ENCODE data around the gene OR10AD1. TPM values are rescaled to one million over a fixed set of nuclear protein-coding genes. Genes with fewer than 3 reads are reported as not detected.
A peak's percentile ranks its signal among the peaks of the same experiment; 100 is the strongest.

The OR10AD1 gene
- total RNA-seq, 6 experiments from 2014 or later = not detected

DNA sequence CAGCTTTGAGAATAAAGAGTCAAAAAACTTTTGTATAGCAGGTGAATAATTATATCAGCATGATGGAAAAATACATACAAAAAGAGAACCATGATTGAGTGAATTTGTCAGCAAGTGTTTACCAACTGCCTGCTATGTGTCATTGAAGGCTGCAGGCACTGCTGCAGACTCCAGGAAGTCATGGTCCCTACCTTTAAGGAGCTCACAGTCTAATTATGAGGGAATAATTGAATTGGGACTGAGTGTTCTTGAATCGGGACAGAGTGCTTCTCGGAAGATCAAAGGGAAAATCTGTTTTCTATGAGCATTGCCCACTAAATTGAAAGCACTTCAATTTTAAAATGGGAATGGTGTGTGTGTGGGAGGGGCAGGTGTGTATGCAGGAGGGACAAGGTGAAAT is 9.5 kb downstream of the OR10AD1 start:
- 64% methylated on average over 2 of the region's 2 CpGs for WGBS (ENCODE audit: insufficient coverage, low coverage, low lambda C conversion rate, missing lambda C conversion rate)
- intact Hi-C loops (cut with DNase I) = no loop called here
- DNase-seq (no peak), ATAC-seq (no peak)
- TF ChIP-seq, protein P1, sequence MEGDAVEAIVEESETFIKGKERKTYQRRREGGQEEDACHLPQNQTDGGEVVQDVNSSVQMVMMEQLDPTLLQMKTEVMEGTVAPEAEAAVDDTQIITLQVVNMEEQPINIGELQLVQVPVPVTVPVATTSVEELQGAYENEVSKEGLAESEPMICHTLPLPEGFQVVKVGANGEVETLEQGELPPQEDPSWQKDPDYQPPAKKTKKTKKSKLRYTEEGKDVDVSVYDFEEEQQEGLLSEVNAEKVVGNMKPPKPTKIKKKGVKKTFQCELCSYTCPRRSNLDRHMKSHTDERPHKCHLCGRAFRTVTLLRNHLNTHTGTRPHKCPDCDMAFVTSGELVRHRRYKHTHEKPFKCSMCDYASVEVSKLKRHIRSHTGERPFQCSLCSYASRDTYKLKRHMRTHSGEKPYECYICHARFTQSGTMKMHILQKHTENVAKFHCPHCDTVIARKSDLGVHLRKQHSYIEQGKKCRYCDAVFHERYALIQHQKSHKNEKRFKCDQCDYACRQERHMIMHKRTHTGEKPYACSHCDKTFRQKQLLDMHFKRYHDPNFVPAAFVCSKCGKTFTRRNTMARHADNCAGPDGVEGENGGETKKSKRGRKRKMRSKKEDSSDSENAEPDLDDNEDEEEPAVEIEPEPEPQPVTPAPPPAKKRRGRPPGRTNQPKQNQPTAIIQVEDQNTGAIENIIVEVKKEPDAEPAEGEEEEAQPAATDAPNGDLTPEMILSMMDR (IDR thresholded peaks at IDR 0.05) = no peak
- no peak for TF ChIP-seq POLR2A (IDR thresholded peaks at IDR 0.05)
- H3K27ac ChIP-seq = no peak overlapping the region
- no peak overlapping the region for H3K4me3 ChIP-seq
- H3K27me3 ChIP-seq = no peaks in the 10 kb centered on the region
- H3K36me3 ChIP-seq = no peaks in the 10 kb centered on the region
- peaks cover 0 to 6% (median 2%) of the 10 kb centered on the region in 4 donors for H3K4me1 ChIP-seq
- no peaks in the 10 kb centered on the region for H3K9me3 ChIP-seq

DNA sequence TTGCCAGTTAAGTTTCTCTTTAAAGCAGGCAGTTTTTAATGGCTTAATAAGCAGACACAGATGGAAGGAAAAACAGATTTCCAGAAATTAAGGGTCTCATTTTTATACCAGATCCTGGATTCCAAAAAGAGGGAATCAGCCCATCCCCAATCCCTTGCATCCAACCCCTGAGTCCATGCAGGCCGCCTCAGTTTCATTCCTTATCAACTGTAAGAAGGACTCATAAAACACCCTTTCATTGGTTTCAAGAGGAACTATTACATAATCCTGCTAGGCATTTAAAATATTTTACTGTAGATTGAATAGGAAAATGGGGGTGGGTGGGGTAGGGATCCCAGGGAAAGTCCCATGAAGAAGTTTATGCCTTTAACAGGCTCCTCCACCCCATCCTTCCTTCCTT is 10.2 kb downstream of the OR10AD1 start:
- 77% methylated on average over 1 of the region's 1 CpG for WGBS (ENCODE audit: insufficient coverage, low coverage, low lambda C conversion rate, missing lambda C conversion rate)
- TF ChIP-seq, protein P1 (IDR thresholded peaks at IDR 0.05) = no peak
- no peak for TF ChIP-seq POLR2A (IDR thresholded peaks at IDR 0.05)

DNA sequence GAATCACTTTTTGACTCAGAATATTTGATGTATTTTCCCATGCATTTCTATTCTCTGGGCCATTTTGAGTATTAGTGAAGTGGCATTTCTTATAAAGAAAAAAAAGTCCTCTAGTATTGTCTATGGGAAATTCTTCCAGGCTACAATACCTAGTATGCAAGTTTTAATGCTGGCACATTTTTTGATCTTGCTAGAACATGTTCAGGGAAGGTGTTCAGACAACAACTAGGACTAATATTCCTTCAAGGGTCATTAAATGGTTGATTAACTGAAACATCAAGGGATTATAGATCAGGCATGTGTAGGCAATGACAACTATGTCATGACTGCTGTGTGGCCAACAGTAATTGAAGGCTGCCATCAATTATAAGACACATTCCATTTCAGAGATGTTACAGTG is 12.0 kb downstream of the OR10AD1 start:
- Histone ChIP-seq H3K4me3 (no peak overlapping the region), H3K9me3 (no peaks in the 10 kb centered on the region), H3K36me3 (no peaks in the 10 kb centered on the region), H3K4me1 (no peaks in the 10 kb centered on the region), H3K27me3 (no peaks in the 10 kb centered on the region), H3K27ac (no peak overlapping the region)
- intact Hi-C loops (cut with DNase I) = no loop called here
- TF ChIP-seq, protein P1 (IDR thresholded peaks at IDR 0.05) = no peak
- no peak for TF ChIP-seq POLR2A (IDR thresholded peaks at IDR 0.05)
- no peak for DNase-seq
- ATAC-seq = no peak

More for the DNA sequence above, 10.2 kb downstream of the OR10AD1 start:
- no peaks in the 10 kb centered on the region for H3K9me3 ChIP-seq
- no peak overlapping the region for H3K4me3 ChIP-seq
- ATAC-seq (no peak), DNase-seq (no peak)
- no peaks in the 10 kb centered on the region for H3K27me3 ChIP-seq
- intact Hi-C loops (cut with DNase I) = no loop called here
- H3K27ac ChIP-seq = no peak overlapping the region
- H3K4me1 ChIP-seq = peaks cover 0 to 6% (median 2%) of the 10 kb centered on the region in 4 donors
- H3K36me3 ChIP-seq = no peaks in the 10 kb centered on the region

DNA sequence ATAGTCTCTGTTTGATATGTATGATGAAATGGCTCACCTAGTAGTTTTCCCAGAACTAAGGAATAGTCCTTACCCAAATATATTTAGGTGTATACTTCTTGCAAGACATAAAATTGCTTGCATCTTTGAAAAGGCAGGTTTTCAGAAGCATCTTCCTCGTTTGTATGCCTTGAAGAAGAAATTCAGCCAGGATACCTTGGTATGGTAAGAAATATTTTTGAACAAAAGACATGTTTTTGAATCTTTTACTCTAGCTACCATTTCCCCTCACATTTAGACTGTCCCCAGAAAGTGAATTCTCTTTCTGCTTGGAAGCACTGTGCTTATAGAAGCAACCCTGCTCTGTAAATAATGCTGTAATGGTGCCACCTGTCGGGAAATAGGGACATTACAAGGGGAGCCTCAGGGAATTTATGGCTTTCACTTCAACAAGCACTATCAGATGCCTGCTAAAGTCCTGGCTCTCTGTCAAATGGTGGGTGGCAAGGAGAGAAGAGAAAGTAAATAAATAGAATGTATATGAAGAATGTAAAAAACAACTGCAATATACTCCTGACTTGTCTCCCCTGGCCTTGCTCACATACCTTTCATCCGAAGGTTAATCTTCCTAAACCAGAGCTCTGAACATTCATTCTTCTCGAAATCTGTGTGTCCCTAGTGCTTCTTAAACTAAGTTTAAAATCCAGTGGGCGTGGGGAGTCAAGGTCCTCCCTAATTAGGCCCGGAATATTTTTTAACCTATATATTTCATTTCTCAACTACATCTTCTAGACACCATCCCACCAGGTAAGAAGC is 13.6 kb downstream of the OR10AD1 start:
- 38% methylated on average over 6 of the region's 6 CpGs for WGBS (ENCODE audit: insufficient coverage, low coverage, low lambda C conversion rate, missing lambda C conversion rate)
- TF ChIP-seq, protein P1 (IDR thresholded peaks at IDR 0.05) = peak; percentile 70 to 89 (median 88)
- TF ChIP-seq POLR2A (IDR thresholded peaks at IDR 0.05) = no peak
- no peak overlapping the region for H3K27ac ChIP-seq
- intact Hi-C loops (cut with DNase I) = no loop called here
- H3K27me3 ChIP-seq = peaks cover 0 to under 1% of the 10 kb centered on the region in 2 donors
- H3K4me1 ChIP-seq = no peaks in the 10 kb centered on the region
- no peak overlapping the region for H3K4me3 ChIP-seq
- H3K9me3 ChIP-seq = no peaks in the 10 kb centered on the region
- peak; percentile 87 to 92 (median 90) for ATAC-seq
- DNase-seq = peak in 1 of 3 donors; percentile 55
- H3K36me3 ChIP-seq = no peaks in the 10 kb centered on the region

Measured in right lobe of liver (tissue), 6 donors.